Hepatocyte (in vitro differentiated cells): Measurements from ENCODE around the gene TAT. TPM values are rescaled to one million over a fixed set of nuclear protein-coding genes. Genes with fewer than 3 reads are reported as not detected.
"Not testable (repeated sequence)": the region's sequence is repeated elsewhere in the genome, so short reads cannot be mapped to it uniquely, and the experiment has no call there.

ENCODE experiments used
- DNase-seq: peaks from one replicate; pipeline ENCODE4 v3.0.0-alpha.2; 2016; ENCODE audit warnings: low spot score
- H2AFZ ChIP-seq: fragments of 200-600 bp; sonication (generic); 2 replicates; pipeline ENCODE4 v1.6.0; 2016; ENCODE audit warnings: antibody characterized with exemption, mild to moderate bottlenecking
- H3K27ac ChIP-seq: fragments of 200-600 bp; sonication (generic); 2 replicates; pipeline ENCODE4 v1.5.1; 2016; ENCODE audit warnings: mild to moderate bottlenecking
- H3K27me3 ChIP-seq: fragments of 200-600 bp; sonication (generic); 2 replicates; pipeline ENCODE4 v1.6.1; 2016
- H3K36me3 ChIP-seq: fragments of 200-600 bp; sonication (generic); replicated peaks from 2 replicates; pipeline ENCODE4 v1.5.1; 2016; ENCODE audit warnings: low read depth; ENCODE audit not compliant: insufficient read depth
- H3K4me1 ChIP-seq: fragments of 200-600 bp; sonication (generic); 2 replicates; pipeline ENCODE4 v1.5.1; 2016; ENCODE audit warnings: mild to moderate bottlenecking, moderate library complexity; ENCODE audit not compliant: insufficient read depth
- H3K4me2 ChIP-seq: fragments of 200-600 bp; sonication (generic); 2 replicates; pipeline ENCODE4 v1.6.0; 2016
- H3K4me3 ChIP-seq: fragments of 200-600 bp; sonication (generic); 2 replicates; pipeline ENCODE4 v1.5.1; 2016; ENCODE audit warnings: mild to moderate bottlenecking
- H3K79me2 ChIP-seq: fragments of 200-600 bp; sonication (generic); 2 replicates; pipeline ENCODE4 v1.6.0; 2017; ENCODE audit warnings: mild to moderate bottlenecking
- H3K9me2 ChIP-seq: fragments of 200-600 bp; sonication (generic); replicated peaks from 2 replicates; pipeline ENCODE4 v1.6.0; 2017; ENCODE audit warnings: mild to moderate bottlenecking; ENCODE audit not compliant: insufficient read depth
- H3K9me3 ChIP-seq: fragments of 200-600 bp; sonication (generic); 2 replicates; pipeline ENCODE4 v1.5.1; 2016; ENCODE audit warnings: low read depth, mild to moderate bottlenecking
- H4K20me1 ChIP-seq: fragments of 200-600 bp; sonication (generic); 2 replicates; pipeline ENCODE4 v1.6.0; 2016; ENCODE audit warnings: mild to moderate bottlenecking; ENCODE audit not compliant: insufficient read depth, poor library complexity, severe bottlenecking
- EZH2 ChIP-seq: fragments of 200-600 bp; sonication (generic); IDR thresholded peaks from 2 replicates; pipeline ENCODE4 v1.6.1; 2016; ENCODE audit warnings: antibody characterized with exemption, mild to moderate bottlenecking, borderline replicate concordance
- EZH2phosphoT487 ChIP-seq: fragments of 200-600 bp; sonication (generic); IDR thresholded peaks from one replicate; pipeline ENCODE4 v1.6.1; 2018; ENCODE audit warnings: antibody characterized with exemption, mild to moderate bottlenecking, low read depth, moderate library complexity; ENCODE audit not compliant: unreplicated experiment, severe bottlenecking
- WGBS: methylation state at CpG from one replicate; pipeline ENCODE4 v1.1.6; 2016; ENCODE audit warnings: low lambda C conversion rate; ENCODE audit errors: missing lambda C conversion rate; 5-methylcytosine and 5-hydroxymethylcytosine counted together
- polyA plus RNA-seq: library from polyadenylated mRNA; unstranded; fragments of >200 nt; fragmentation: Nextera tagmentation; extraction: Ambion mirVana; gene quantifications from 2 replicates; pipeline ENCODE4 v1.2.1, GENCODE V29; 2016
- total RNA-seq: library from RNA; depleted of rRNA; stranded (reverse); fragments of >200 nt; gene quantifications from 2 replicates; pipeline ENCODE4 v1.2.3, GENCODE V29; 2014
- TF ChIP-seq, protein P1 (sequence below): fragments of 200-600 bp; sonication (generic); IDR thresholded peaks from 2 replicates; pipeline ENCODE4 v1.5.1; 2016; ENCODE audit warnings: antibody characterized with exemption, mild to moderate bottlenecking; ENCODE audit not compliant: poor library complexity

Gene TAT
- total and polyA plus RNA-seq, 2 experiments from 2014 or later = 2.8 to 4.2 TPM

DNA sequence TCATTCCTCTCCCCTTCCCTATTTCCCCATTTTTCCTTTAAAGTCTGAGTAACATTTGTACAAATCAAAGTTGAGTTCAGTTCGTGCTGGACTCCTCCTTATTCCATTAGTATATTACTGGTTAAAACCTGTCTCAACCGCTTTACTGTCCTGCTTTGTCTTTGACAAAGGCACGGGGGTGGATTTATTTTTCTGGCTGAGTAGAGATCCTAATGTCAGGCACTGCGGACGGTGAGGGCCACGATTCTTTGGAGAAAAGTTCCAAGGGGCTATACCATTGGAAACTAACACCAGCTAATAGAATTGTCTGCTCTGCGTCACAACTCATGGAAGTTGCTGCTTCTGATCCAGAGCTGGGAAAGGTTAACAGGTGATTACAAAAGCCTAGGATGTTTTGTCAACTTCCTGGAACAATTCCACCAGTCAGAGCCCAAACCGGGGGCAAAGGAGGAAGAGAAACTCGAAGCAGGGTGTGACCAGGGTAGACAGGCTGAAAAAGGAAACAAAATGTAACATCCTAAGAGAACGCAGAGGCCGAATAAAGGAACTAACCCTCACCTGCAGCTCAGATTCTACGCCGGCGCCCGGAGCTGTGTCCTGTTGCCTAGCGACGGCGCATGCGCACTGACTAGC is 12.4 kb downstream of the TAT start:
- peaks cover 12% of the 10 kb centered on the region for H3K4me1 ChIP-seq
- H3K79me2 ChIP-seq = peaks cover 2% of the 10 kb centered on the region
- H4K20me1 ChIP-seq = no peaks in the 10 kb centered on the region
- peak overlapping the region; percentile 76 for H3K4me2 ChIP-seq
- H3K9me2 ChIP-seq = no peaks in the 10 kb centered on the region
- no peaks in the 10 kb centered on the region for H3K9me3 ChIP-seq
- H3K36me3 ChIP-seq = no peaks in the 10 kb centered on the region
- peak overlapping the region; percentile 90 for H2AFZ ChIP-seq
- DNase-seq = no peak
- no peaks in the 10 kb centered on the region for H3K27me3 ChIP-seq
- peak overlapping the region; percentile 90 for H3K27ac ChIP-seq
- WGBS = 8% methylated on average over 19 of the region's 19 CpGs
- H3K4me3 ChIP-seq = peak overlapping the region; percentile 41
- TF ChIP-seq, protein P1, sequence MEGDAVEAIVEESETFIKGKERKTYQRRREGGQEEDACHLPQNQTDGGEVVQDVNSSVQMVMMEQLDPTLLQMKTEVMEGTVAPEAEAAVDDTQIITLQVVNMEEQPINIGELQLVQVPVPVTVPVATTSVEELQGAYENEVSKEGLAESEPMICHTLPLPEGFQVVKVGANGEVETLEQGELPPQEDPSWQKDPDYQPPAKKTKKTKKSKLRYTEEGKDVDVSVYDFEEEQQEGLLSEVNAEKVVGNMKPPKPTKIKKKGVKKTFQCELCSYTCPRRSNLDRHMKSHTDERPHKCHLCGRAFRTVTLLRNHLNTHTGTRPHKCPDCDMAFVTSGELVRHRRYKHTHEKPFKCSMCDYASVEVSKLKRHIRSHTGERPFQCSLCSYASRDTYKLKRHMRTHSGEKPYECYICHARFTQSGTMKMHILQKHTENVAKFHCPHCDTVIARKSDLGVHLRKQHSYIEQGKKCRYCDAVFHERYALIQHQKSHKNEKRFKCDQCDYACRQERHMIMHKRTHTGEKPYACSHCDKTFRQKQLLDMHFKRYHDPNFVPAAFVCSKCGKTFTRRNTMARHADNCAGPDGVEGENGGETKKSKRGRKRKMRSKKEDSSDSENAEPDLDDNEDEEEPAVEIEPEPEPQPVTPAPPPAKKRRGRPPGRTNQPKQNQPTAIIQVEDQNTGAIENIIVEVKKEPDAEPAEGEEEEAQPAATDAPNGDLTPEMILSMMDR = no peak
- TF ChIP-seq EZH2phosphoT487 (no peak), EZH2 (no peak)

DNA sequence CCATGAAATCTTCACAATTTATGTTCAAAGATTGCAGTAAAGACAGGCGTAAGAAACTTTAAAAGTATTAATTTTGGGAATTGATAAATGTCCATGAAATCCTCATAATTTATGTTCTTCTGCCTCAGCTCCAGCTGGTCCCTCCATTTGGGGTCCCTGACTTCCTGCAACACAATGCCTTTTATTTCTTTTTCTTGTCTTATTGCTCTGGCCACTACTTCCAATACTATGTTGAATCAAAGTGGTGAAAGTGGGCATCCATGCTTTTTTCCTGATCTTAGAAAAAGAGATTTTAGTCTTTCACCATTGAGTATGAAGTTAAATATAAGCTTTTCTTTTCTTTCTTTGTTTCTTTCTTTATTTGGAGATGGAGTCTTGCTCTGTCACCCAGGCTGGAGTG is 14.3 kb downstream of the TAT start:
- Histone ChIP-seq H3K9me2 (no peaks in the 10 kb centered on the region), H2AFZ (no peak overlapping the region), H3K4me3 (no peak overlapping the region), H3K27ac (no peak overlapping the region), H3K4me2 (no peak overlapping the region), H3K36me3 (no peaks in the 10 kb centered on the region), H3K79me2 (peaks cover 2% of the 10 kb centered on the region), H3K9me3 (no peaks in the 10 kb centered on the region), H3K4me1 (peaks cover 12% of the 10 kb centered on the region), H3K27me3 (no peaks in the 10 kb centered on the region), H4K20me1 (no peaks in the 10 kb centered on the region)
- TF ChIP-seq, protein P1 = no peak
- TF ChIP-seq EZH2phosphoT487 (no peak), EZH2 (no peak)
- WGBS = 91% methylated on average over 1 of the region's 1 CpG
- no peak for DNase-seq

DNA sequence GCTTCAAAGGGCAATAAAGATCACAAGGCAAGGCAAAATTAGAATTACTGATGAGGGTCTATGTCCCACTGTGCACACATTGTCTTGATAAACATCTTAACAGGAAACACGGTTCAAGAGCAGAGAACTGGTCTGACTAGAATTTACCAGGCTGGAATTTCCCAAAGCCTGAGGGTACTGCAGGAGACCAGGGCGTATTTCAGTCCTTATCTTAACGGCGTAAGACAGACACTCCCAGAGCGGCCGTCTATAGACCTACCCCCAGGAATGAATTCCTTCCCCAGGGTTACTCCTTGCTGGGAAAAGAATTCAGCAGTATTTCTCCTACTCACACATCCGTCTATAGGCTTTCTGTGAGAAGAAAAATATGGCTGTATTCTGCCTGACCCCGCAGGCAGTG is 15.0 kb downstream of the TAT start:
- peaks cover 12% of the 10 kb centered on the region for H3K4me1 ChIP-seq
- WGBS = 72% methylated on average over 8 of the region's 8 CpGs
- H3K79me2 ChIP-seq, H3K9me3 ChIP-seq, H3K4me2 ChIP-seq, H3K27ac ChIP-seq, H3K27me3 ChIP-seq, H3K9me2 ChIP-seq, H3K36me3 ChIP-seq, H4K20me1 ChIP-seq, H3K4me3 ChIP-seq, DNase-seq, H2AFZ ChIP-seq: not testable (repeated sequence)

DNA sequence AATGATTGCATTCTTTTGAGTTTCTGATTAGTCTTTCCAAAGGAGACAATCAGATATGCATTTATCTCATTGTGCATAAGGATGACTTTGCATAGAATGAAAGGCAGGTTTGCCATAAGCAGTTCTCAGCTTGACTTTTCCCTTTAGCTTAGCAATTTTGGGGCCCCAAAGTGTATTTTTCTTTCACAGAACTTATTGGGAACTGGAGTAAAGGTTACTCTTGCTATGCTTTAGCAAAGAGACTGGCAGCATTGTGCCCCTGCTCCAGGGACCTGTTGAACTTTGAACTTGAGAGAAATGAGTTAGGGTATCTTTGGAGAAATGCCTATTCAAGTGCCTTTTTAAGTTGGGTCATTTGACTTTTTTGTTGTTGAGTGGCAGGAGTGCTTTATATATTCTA is 17.0 kb downstream of the TAT start:
- Histone ChIP-seq H3K27me3 (no peaks in the 10 kb centered on the region), H3K4me3 (no peak overlapping the region), H3K4me1 (peaks cover 6% of the 10 kb centered on the region), H3K9me2 (no peaks in the 10 kb centered on the region), H2AFZ (no peak overlapping the region), H3K9me3 (no peaks in the 10 kb centered on the region), H3K36me3 (no peaks in the 10 kb centered on the region), H4K20me1 (no peaks in the 10 kb centered on the region), H3K79me2 (peaks cover 2% of the 10 kb centered on the region), H3K4me2 (no peak overlapping the region), H3K27ac (no peak overlapping the region)
- TF ChIP-seq, protein P1 = no peak
- TF ChIP-seq EZH2phosphoT487 = no peak
- no peak for TF ChIP-seq EZH2
- DNase-seq = no peak
